IMR-90 (cell line): ENCODE results near the gene CLDN34.

Experiments used
- BHLHE40 ChIP-seq: fragments of 150-350 bp; IDR thresholded peaks from 2 replicates; pipeline ENCODE4 v1.6.1; 2016; ENCODE audit warnings: mild to moderate bottlenecking, low read depth, low read length
- CTCF ChIP-seq: conservative IDR thresholded peaks from 2 replicates; pipeline ENCODE4 v1.5.1; 2012; ENCODE audit warnings: mild to moderate bottlenecking, low read depth, low read length, improper control_type of control experiment
- ELK1 ChIP-seq: fragments of 150-350 bp; IDR thresholded peaks from 2 replicates; pipeline ENCODE4 v1.6.1; 2016; ENCODE audit warnings: low read depth, mild to moderate bottlenecking, low read length, moderate library complexity, borderline replicate concordance
- MXI1 ChIP-seq: IDR thresholded peaks from 2 replicates; pipeline ENCODE4 v1.6.1; 2012; ENCODE audit warnings: low read depth, mild to moderate bottlenecking, low read length, moderate library complexity, borderline replicate concordance
- POLR2A ChIP-seq: IDR thresholded peaks from 2 replicates; pipeline ENCODE4 v1.6.1; 2012; ENCODE audit warnings: mild to moderate bottlenecking, low read depth, low read length

- no peak for TF ChIP-seq CTCF
- TF ChIP-seq POLR2A: no peak
- TF ChIP-seq BHLHE40: peak; percentile 55; the same call in 1 of the 2 replicates
- TF ChIP-seq MXI1: no peak
- no peak for TF ChIP-seq ELK1
Measured at GRCh38 chrX:9940421-9940820, 26.7 kb upstream of the CLDN34 start.
